ENCODE results near the gene TES. TPM values are rescaled to one million over a fixed set of nuclear protein-coding genes. Genes with fewer than 3 reads are reported as not detected.

Gene TES
- total RNA-seq, 3 donors from 2014 or later, result 101 to 224 (median 106) TPM

GRCh38 chr7:116231543-116231942 lies 21.2 kb downstream of the TES start:
- Histone ChIP-seq H3K4me3 (no peak overlapping the region), H3K4me1 (ENCODE audit: low read depth) (peaks cover 22% of the 10 kb centered on the region), H3K9me3 (no peaks in the 10 kb centered on the region), H3K36me3 (ENCODE audit: low read depth) (no peaks in the 10 kb centered on the region)
- no peak for DNase-seq
- intact Hi-C loops (cut with DNase I, micrococcal nuclease), result loop anchor here in 1 of 2 donors (10.0 kb wide), 1 partner anchor 57 kb away; no protein-coding TSS in a partner anchor
- no peak for ATAC-seq
- no peak for TF ChIP-seq CTCF (IDR thresholded peaks at IDR 0.05)

- DNase-seq, result no peak
- no peak for TF ChIP-seq CTCF (IDR thresholded peaks at IDR 0.05)
- ATAC-seq, result peak; percentile 70
- Histone ChIP-seq H3K9me3 (no peaks in the 10 kb centered on the region), H3K4me3 (no peak overlapping the region), H3K4me1 (ENCODE audit: low read depth) (peaks cover 22% of the 10 kb centered on the region), H3K36me3 (ENCODE audit: low read depth) (no peaks in the 10 kb centered on the region)
- intact Hi-C loops (cut with DNase I, micrococcal nuclease), result loop anchor here in 1 of 2 donors (10.0 kb wide), 1 partner anchor 57 kb away; no protein-coding TSS in a partner anchor
These were observed 21.6 kb downstream of the TES start for GRCh38 chr7:116231949-116232348.

- Histone ChIP-seq H3K9me3 (no peaks in the 10 kb centered on the region), H3K36me3 (ENCODE audit: low read depth) (no peaks in the 10 kb centered on the region), H3K4me3 (no peak overlapping the region), H3K4me1 (ENCODE audit: low read depth) (peaks cover 22% of the 10 kb centered on the region)
- DNase-seq, result no peak
- ATAC-seq, result no peak
- TF ChIP-seq CTCF (IDR thresholded peaks at IDR 0.05), result no peak
- intact Hi-C loops (cut with DNase I, micrococcal nuclease), result loop anchor here in 1 of 2 donors (10.0 kb wide), 1 partner anchor 58 kb away; no protein-coding TSS in a partner anchor
These were observed 22.0 kb downstream of the TES start for GRCh38 chr7:116232350-116232749.

- intact Hi-C loops (cut with DNase I, micrococcal nuclease), result loop anchor here in 1 of 2 donors (10.0 kb wide), 1 partner anchor 58 kb away; no protein-coding TSS in a partner anchor
- ATAC-seq, result no peak
These were observed 22.6 kb downstream of the TES start for GRCh38 chr7:116232920-116233319.

GRCh38 chr7:116234517-116235200 lies 24.3 kb downstream of the TES start:
- no peak for ATAC-seq
- Histone ChIP-seq H3K4me3 (no peak overlapping the region), H3K9me3 (no peaks in the 10 kb centered on the region), H3K36me3 (ENCODE audit: low read depth) (no peaks in the 10 kb centered on the region), H3K4me1 (ENCODE audit: low read depth) (peaks cover 32% of the 10 kb centered on the region)
- intact Hi-C loops (cut with DNase I, micrococcal nuclease), result loop anchor here (5.0 to 10.0 kb wide), 2 partner anchors 52 to 60 kb away; no protein-coding TSS in a partner anchor
- no peak for TF ChIP-seq CTCF (IDR thresholded peaks at IDR 0.05)
- DNase-seq, result no peak

More at GRCh38 chr7:116232920-116233319, 22.6 kb downstream of the TES start:
- Histone ChIP-seq H3K4me3 (no peak overlapping the region), H3K9me3 (no peaks in the 10 kb centered on the region), H3K36me3 (ENCODE audit: low read depth) (no peaks in the 10 kb centered on the region), H3K4me1 (ENCODE audit: low read depth) (peaks cover 22% of the 10 kb centered on the region)
- no peak for TF ChIP-seq CTCF (IDR thresholded peaks at IDR 0.05)
- no peak for DNase-seq

Measured in mucosa of descending colon (tissue), 3 donors.